Nephron (organoid): ENCODE data around the gene NIPA2.

Experiments
- H3K27ac Mint-ChIP-seq, 3 experiments: 2 replicates each; pipeline ENCODE4 v1.8.0; 2020; ENCODE audit warnings: mixed read lengths in 3 of 3, mild to moderate bottlenecking in 2 of 3, moderate library complexity in 1 of 3
- H3K27me3 Mint-ChIP-seq: 2 replicates; pipeline ENCODE4 v1.8.0; 2021; ENCODE audit warnings: low read depth, mild to moderate bottlenecking, moderate library complexity, mixed read lengths
- H3K36me3 Mint-ChIP-seq: 2 replicates; pipeline ENCODE4 v1.8.0; 2020; ENCODE audit warnings: low read depth, mixed read lengths
- H3K4me1 Mint-ChIP-seq: 2 replicates; pipeline ENCODE4 v1.8.0; 2020; ENCODE audit warnings: mixed read lengths
- H3K4me3 Mint-ChIP-seq, 3 experiments: 2 replicates each; pipeline ENCODE4 v1.8.0; 2020; ENCODE audit warnings: mild to moderate bottlenecking in 3 of 3, mixed read lengths in 3 of 3, moderate library complexity in 2 of 3
- H3K9me3 Mint-ChIP-seq: 2 replicates; pipeline ENCODE4 v1.8.0; 2020; ENCODE audit warnings: mixed read lengths
- CTCF ChIP-seq, 3 experiments: fragments of 200-600 bp; sonication (generic); IDR thresholded peaks; one replicate each; pipeline ENCODE4 v1.5.0; 2021; ENCODE audit warnings: antibody characterized with exemption in 3 of 3; ENCODE audit not compliant: unreplicated experiment in 3 of 3

The NIPA2 gene

GRCh38 chr15:22845289-22845900, 6.9 kb downstream of the NIPA2 start:
- Mint-ChIP-seq H3K27me3 (no peaks in the 10 kb centered on the region), H3K9me3 (no peaks in the 10 kb centered on the region), H3K27ac (peak overlapping the region; percentile 68 to 89 (median 73)), H3K36me3 (peaks cover 51% of the 10 kb centered on the region), H3K4me3 (peak overlapping the region in 2 of 3 experiments; percentile 21 to 22), H3K4me1 (peaks cover 37% of the 10 kb centered on the region)
- TF ChIP-seq CTCF (IDR thresholded peaks at IDR 0.05; ENCODE audit: unreplicated experiment in 3 of 3), result no peak

- TF ChIP-seq CTCF (IDR thresholded peaks at IDR 0.05; ENCODE audit: unreplicated experiment in 3 of 3), result no peak
- Mint-ChIP-seq H3K9me3 (no peaks in the 10 kb centered on the region), H3K27ac (peak overlapping the region in 2 of 3 experiments; percentile 73 to 89), H3K27me3 (no peaks in the 10 kb centered on the region), H3K4me3 (no peak overlapping the region), H3K36me3 (peaks cover 51% of the 10 kb centered on the region), H3K4me1 (peaks cover 30% of the 10 kb centered on the region)
Observed at GRCh38 chr15:22846073-22846472, 7.6 kb downstream of the NIPA2 start.

- Mint-ChIP-seq H3K9me3 (no peaks in the 10 kb centered on the region), H3K4me1 (peaks cover 13% of the 10 kb centered on the region), H3K27me3 (no peaks in the 10 kb centered on the region), H3K36me3 (peaks cover 46% of the 10 kb centered on the region), H3K27ac (no peak overlapping the region), H3K4me3 (no peak overlapping the region)
- no peak for TF ChIP-seq CTCF (IDR thresholded peaks at IDR 0.05; ENCODE audit: unreplicated experiment in 3 of 3)
Observed at GRCh38 chr15:22850055-22850454, 11.6 kb downstream of the NIPA2 start.

- Mint-ChIP-seq H3K27ac (no peak overlapping the region), H3K4me1 (no peaks in the 10 kb centered on the region), H3K36me3 (peaks cover 46% of the 10 kb centered on the region), H3K9me3 (no peaks in the 10 kb centered on the region), H3K4me3 (no peak overlapping the region), H3K27me3 (no peaks in the 10 kb centered on the region)
- no peak for TF ChIP-seq CTCF (IDR thresholded peaks at IDR 0.05; ENCODE audit: unreplicated experiment in 3 of 3)
Observed at GRCh38 chr15:22851513-22851912, 13.0 kb downstream of the NIPA2 start.

GRCh38 chr15:22855791-22856190, 17.3 kb downstream of the NIPA2 start:
- Mint-ChIP-seq H3K27ac (no peak overlapping the region), H3K36me3 (peaks cover 50% of the 10 kb centered on the region), H3K27me3 (no peaks in the 10 kb centered on the region), H3K4me3 (no peak overlapping the region), H3K4me1 (no peaks in the 10 kb centered on the region), H3K9me3 (no peaks in the 10 kb centered on the region)
- TF ChIP-seq CTCF (IDR thresholded peaks at IDR 0.05; ENCODE audit: unreplicated experiment in 3 of 3), result no peak

GRCh38 chr15:22856659-22857058, 18.2 kb downstream of the NIPA2 start:
- H3K27ac Mint-ChIP-seq, result no peak overlapping the region
- no peak for TF ChIP-seq CTCF (IDR thresholded peaks at IDR 0.05; ENCODE audit: unreplicated experiment in 3 of 3)
- H3K36me3 Mint-ChIP-seq, result peaks cover 56% of the 10 kb centered on the region
- H3K27me3 Mint-ChIP-seq, result no peaks in the 10 kb centered on the region
- H3K4me1 Mint-ChIP-seq, result peaks cover 5% of the 10 kb centered on the region
- H3K9me3 Mint-ChIP-seq, result no peaks in the 10 kb centered on the region
- no peak overlapping the region for H3K4me3 Mint-ChIP-seq
